Esophagus muscularis mucosa (tissue), 4 donors: ENCODE results near the gene SNCG.

ENCODE experiments used
- CTCF ChIP-seq, 3 experiments: fragments of 200-600 bp in 2 of 3; fragments of 450-650 bp in 1 of 3; sonication (generic) in 2 of 3; IDR thresholded peaks; one replicate each; pipeline ENCODE4 v1.5.1; 2017 to 2019; ENCODE audit warnings: antibody characterized with exemption in 3 of 3, mild to moderate bottlenecking in 2 of 3, moderate library complexity in 1 of 3
- EP300 ChIP-seq: sonication (generic); formaldehyde crosslinking; IDR thresholded peaks from one replicate; pipeline ENCODE4 v1.6.1; 2017; ENCODE audit warnings: antibody characterized with exemption
- POLR2A ChIP-seq: fragments of 450-650 bp; IDR thresholded peaks from one replicate; pipeline ENCODE4 v1.6.1; 2017; ENCODE audit warnings: antibody characterized with exemption, moderate library complexity, mild to moderate bottlenecking, low read depth
- POLR2AphosphoS5 ChIP-seq, 2 donors: sonication (generic); formaldehyde crosslinking; IDR thresholded peaks; one replicate each; pipeline ENCODE4 v1.6.1; 2017; ENCODE audit warnings: antibody characterized with exemption in 2 of 2

GRCh38 chr10:86944031-86944419 is 14.4 kb upstream of the SNCG start:
- no peak for TF ChIP-seq CTCF (IDR thresholded peaks at IDR 0.05)
- no peak for TF ChIP-seq POLR2A
- TF ChIP-seq EP300: no peak
- TF ChIP-seq POLR2AphosphoS5 (IDR thresholded peaks at IDR 0.05): no peak
